Ovary (tissue), 3 donors: ENCODE measurements around the gene CFAP54.

ENCODE experiments used
- CTCF ChIP-seq, 3 donors: fragments of 450-650 bp in 2 of 3; fragments of 200-600 bp in 1 of 3; IDR thresholded peaks; one replicate each; pipeline versions ENCODE4 v1.5.1 to v1.8.0; 2016 to 2022; ENCODE audit warnings: antibody characterized with exemption in 3 of 3, mild to moderate bottlenecking in 1 of 3
- EP300 ChIP-seq: sonication (generic); formaldehyde crosslinking; IDR thresholded peaks from one replicate; pipeline ENCODE4 v1.6.1; 2017; ENCODE audit warnings: antibody characterized with exemption
- POLR2A ChIP-seq: fragments of 450-650 bp; IDR thresholded peaks from one replicate; pipeline ENCODE4 v1.6.1; 2017; ENCODE audit warnings: antibody characterized with exemption, mild to moderate bottlenecking, moderate library complexity
- donor health status: DM: no; HTN: no; CAD: no.

GRCh38 chr12:96473394-96474093, 15.8 kb upstream of the CFAP54 start:
- TF ChIP-seq CTCF (IDR thresholded peaks at IDR 0.05) (no peak), POLR2A (no peak), EP300 (no peak)
